ENCODE results near the gene AKR1B15. TPM values are rescaled to one million over a fixed set of nuclear protein-coding genes. Genes with fewer than 3 reads are reported as not detected.

Gene AKR1B15
- total RNA-seq, 4 donors from 2014 or later, result 2.0 TPM; not detected in 3

GRCh38 chr7:134584290-134584689, 35.4 kb downstream of the AKR1B15 start:
- TF ChIP-seq, protein P1, sequence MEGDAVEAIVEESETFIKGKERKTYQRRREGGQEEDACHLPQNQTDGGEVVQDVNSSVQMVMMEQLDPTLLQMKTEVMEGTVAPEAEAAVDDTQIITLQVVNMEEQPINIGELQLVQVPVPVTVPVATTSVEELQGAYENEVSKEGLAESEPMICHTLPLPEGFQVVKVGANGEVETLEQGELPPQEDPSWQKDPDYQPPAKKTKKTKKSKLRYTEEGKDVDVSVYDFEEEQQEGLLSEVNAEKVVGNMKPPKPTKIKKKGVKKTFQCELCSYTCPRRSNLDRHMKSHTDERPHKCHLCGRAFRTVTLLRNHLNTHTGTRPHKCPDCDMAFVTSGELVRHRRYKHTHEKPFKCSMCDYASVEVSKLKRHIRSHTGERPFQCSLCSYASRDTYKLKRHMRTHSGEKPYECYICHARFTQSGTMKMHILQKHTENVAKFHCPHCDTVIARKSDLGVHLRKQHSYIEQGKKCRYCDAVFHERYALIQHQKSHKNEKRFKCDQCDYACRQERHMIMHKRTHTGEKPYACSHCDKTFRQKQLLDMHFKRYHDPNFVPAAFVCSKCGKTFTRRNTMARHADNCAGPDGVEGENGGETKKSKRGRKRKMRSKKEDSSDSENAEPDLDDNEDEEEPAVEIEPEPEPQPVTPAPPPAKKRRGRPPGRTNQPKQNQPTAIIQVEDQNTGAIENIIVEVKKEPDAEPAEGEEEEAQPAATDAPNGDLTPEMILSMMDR (IDR thresholded peaks at IDR 0.05; ENCODE audit: low read depth), result no peak

DNA sequence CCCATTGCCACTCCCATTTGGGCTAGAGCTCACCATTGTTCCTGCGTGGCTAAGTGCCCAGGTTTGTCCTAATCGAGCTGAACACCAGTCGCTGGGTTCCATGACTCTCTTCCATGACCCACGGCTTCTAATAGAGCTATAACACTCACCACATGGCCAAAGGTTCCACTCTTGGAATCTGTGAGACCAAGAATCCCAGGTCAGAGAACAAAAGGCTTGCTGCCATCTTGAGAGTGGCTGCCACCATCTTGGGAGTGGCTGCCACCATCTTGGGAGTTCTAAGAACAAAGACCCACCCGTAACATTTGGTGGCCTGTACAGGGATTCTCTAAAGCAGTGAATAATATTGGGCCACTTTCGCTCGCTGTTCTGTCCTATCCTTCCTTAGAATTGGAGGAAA, 37.0 kb downstream of the AKR1B15 start:
- TF ChIP-seq, protein P1 (IDR thresholded peaks at IDR 0.05; ENCODE audit: low read depth), result no peak

GRCh38 chr7:134587750-134588149, 38.8 kb downstream of the AKR1B15 start:
- TF ChIP-seq, protein P1 (IDR thresholded peaks at IDR 0.05; ENCODE audit: low read depth), result no peak

DNA sequence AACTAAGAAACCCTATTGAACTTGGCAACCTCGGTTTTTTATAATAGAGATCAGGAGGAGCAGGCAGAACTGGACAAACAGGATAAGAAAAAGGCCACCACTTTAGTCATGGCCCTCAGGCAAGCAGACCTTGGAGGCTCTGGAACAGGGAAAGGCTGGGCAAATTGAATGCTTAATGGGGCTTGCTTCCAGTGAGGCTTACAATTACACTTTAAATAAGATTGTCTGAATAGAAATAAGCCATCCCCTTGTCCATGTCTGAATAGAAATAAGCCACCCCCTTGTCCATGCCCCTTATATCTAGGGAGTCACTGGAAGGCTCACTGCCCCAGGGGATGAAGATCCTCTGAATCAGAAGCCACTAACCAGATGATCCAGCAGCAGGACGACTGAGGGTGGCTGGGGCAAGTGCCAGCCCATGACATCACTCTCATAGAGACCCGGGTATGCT, 40.6 kb downstream of the AKR1B15 start:
- TF ChIP-seq, protein P1 (IDR thresholded peaks at IDR 0.05; ENCODE audit: low read depth), result no peak

GRCh38 chr7:134593530-134594392, 44.9 kb downstream of the AKR1B15 start:
- TF ChIP-seq, protein P1 (IDR thresholded peaks at IDR 0.05; ENCODE audit: low read depth), result no peak

GRCh38 chr7:134594877-134595276, 46.0 kb downstream of the AKR1B15 start:
- TF ChIP-seq, protein P1 (IDR thresholded peaks at IDR 0.05; ENCODE audit: low read depth), result no peak

DNA sequence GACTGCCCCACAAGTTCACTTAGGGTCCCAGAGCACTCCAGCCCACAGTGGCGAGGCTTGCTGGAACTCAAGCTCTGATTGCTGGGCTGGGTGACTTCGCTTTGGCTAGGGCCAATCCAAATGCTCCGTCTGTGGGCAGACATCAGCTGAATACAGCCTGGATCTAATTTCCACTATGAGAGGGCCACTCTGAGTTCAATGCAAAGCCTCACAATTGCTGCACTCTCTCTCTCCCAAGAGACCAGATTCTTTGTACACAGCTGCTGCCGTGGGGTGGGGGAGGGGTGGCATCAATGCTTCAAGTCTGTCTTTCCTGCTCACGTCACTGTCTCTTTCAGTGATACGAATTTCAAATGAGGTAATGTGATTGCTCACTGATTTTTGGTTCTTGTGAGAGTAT, 50.5 kb downstream of the AKR1B15 start:
- TF ChIP-seq, protein P1 (IDR thresholded peaks at IDR 0.05; ENCODE audit: low read depth), result no peak
